ENCODE results near the gene TBC1D14. TPM values are rescaled to one million over a fixed set of nuclear protein-coding genes. Genes with fewer than 3 reads are reported as not detected.

The TBC1D14 gene
- total RNA-seq, 1 donor from 2014 or later = 43.3 TPM

DNA sequence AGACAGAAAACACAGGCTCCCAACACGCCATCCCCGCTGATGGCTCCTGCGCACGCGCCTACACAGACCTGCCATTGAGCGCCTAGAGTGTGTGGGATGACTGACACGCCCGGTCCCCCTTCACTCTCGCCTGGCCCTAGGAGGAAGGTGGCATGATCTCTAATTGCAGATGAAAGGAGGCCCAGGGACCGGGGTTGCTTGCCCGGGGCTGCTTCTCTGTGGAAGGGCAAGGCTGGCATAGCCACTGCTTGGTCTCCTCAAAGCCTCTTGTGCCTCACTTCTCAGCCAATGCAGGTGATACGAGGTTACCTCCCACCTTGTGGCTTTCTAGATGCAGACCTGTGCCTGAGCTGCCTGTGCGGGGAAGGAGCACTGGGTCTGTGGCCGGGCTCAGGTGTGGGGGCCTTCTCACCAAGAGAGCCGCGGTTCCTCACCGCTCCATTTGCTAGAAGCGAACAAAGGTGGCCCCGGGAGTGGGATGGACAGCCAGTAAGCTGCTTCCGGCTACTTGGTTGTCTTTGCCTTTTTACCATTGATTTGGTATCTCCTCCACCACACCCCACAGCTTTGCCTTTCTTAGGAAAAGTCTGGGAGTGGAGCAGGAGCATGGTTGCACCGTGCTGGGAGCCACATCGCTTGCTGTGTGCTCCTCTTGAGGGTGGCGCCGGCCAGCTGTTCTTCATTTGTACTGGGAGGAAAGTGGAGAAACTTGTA is 47.0 kb downstream of the TBC1D14 start:
- no peak for TF ChIP-seq CTCF (conservative IDR thresholded peaks at IDR 0.05; ENCODE audit: low read depth, low read length)
- H3K4me3 ChIP-seq (ENCODE audit: low read depth, low read length) = no peak overlapping the region
- no peak for DNase-seq (ENCODE audit: low read depth)

GRCh38 chr4:6957148-6957520 is 47.5 kb downstream of the TBC1D14 start:
- H3K4me3 ChIP-seq (ENCODE audit: low read depth, low read length) = no peak overlapping the region
- no peak for TF ChIP-seq CTCF (conservative IDR thresholded peaks at IDR 0.05; ENCODE audit: low read depth, low read length)
- DNase-seq (ENCODE audit: low read depth) = no peak

DNA sequence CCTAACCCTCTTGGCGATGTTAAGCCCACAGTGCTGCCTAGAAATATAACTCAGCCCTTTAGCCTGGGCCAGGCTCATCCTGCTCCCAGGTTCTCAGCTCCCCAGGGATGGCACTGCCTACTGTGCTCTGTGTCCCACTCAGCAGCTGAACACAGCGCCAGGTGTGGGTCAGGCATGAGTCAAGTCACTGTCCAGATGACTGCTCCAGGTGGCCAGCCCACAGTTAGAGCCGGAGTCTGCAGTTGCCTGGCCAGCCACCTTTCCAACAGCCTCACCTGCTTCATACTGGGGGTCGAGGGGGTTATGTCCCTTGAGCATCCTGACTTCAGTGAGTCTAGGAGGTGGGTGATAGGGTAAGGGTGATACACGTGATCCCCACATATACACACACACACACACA is 48.4 kb downstream of the TBC1D14 start:
- H3K4me3 ChIP-seq (ENCODE audit: low read depth, low read length) = no peak overlapping the region
- no peak for TF ChIP-seq CTCF (conservative IDR thresholded peaks at IDR 0.05; ENCODE audit: low read depth, low read length)
- no peak for DNase-seq (ENCODE audit: low read depth)

DNA sequence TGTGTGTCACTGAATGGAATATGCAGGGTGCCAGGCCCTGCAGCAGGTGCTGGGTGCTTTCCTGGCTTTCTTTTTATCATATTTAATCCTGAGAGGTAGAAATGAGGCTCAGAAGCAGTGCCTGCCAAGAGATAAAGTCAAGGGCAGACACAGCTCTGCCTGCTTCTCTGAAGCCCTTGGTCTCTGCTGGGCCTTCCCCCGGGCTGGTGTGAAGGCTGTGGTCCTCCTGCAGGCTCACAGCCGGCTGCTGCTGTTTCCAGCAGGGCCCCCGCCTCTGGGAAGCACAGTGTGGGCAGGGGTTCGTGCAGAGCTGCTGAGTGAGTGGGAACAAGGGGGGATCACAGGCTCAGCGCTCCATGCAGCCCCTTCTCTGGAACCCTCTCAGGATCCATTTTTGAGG is 49.6 kb downstream of the TBC1D14 start:
- DNase-seq (ENCODE audit: low read depth) = no peak
- no peak overlapping the region for H3K4me3 ChIP-seq (ENCODE audit: low read depth, low read length)
- TF ChIP-seq CTCF (conservative IDR thresholded peaks at IDR 0.05; ENCODE audit: low read depth, low read length) = no peak

DNA sequence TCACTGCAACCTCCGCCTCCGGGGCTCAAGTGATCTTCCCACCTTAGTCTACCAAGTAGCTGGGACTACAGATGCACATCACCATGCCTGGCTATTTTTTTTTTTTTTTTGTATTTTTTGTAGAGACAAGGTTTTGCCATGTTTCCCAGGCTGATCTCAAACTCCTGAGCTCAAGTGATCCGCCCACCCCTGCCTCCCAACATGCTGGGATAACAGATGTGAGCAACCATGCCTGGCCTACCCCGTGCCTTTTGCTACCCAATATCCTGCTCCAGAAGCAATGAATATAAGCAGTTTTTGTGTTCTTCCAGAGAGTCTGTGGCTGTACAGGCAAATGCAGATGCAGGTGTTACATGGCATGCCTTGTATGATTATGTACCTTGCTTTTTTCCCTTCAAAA is 50.5 kb downstream of the TBC1D14 start:
- DNase-seq (ENCODE audit: low read depth) = no peak
- TF ChIP-seq CTCF (conservative IDR thresholded peaks at IDR 0.05; ENCODE audit: low read depth, low read length) = no peak
- H3K4me3 ChIP-seq (ENCODE audit: low read depth, low read length) = no peak overlapping the region

DNA sequence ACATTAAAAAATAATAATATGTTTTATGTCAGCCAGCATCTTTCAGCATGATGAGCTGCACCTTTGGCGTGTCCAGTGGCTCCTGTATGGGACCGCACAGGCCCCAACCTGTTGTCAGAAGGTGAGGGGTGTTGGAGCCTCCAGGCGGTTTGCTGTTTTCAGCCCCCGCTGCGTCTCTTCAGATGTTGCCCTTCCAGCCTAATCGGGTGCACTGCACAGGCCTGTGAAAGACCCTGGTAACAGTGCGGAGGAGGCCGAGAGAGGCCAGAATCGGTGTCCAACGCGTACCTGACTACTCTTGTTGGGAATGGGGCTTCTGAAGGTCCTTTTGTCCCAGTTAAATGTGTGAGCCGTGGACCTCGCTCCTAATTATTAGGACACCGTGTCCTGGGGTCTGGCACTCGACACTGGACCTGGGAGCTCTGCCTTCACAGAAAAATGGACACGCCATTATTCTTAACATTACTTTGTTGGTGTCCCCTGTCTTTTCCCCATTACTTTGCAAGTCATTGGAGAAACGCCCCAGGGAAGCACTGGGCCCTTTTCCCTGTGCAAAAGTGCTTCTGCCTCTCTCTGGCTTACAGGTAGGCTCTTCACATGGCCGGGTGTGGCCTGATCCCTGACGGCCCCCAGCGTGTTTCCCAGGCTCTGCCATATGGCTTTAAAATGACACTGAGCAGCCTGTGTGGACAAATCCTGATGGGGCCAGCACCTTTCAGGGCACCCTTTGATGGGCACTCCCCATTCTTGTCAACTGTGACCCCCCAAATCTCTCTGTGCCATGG is 51.2 kb downstream of the TBC1D14 start:
- TF ChIP-seq CTCF (conservative IDR thresholded peaks at IDR 0.05; ENCODE audit: low read depth, low read length) = no peak
- no peak for DNase-seq (ENCODE audit: low read depth)
- no peak overlapping the region for H3K4me3 ChIP-seq (ENCODE audit: low read depth, low read length)

Data from epithelial cell of proximal tubule (primary cell).